K562 (cell line): ENCODE results near the gene TMEFF2. TPM values are rescaled to one million over a fixed set of nuclear protein-coding genes. Genes with fewer than 3 reads are reported as not detected.
A peak's percentile ranks its signal among the peaks of the same experiment; 100 is the strongest.

Experiments
- ATAC-seq: fragments of 200-7000 bp; cut with Tn5 transposase; 3 replicates; pipeline ENCODE4 v1.9.1; 2020; ENCODE audit warnings: moderate library complexity
- BruUV-seq: library from RNA; stranded (reverse); fragments of 400-500 nt; replicated peaks from 2 replicates; lab custom pipeline; 2021; lab: Mats Ljungman, UMichigan
- CTCF ChIA-PET: fragments of 300-600 bp; formaldehyde crosslinking; extraction: SDS; loops from one replicate; lab custom pipeline; 2021; ENCODE audit warnings: low intra/inter-chr PET ratio; lab: Yijun Ruan, JAX
- POLR2A ChIA-PET: fragments of 300-600, 350-650 bp; sonication (Branson Sonifier 250); formaldehyde crosslinking; extraction: SDS; loops from one replicate; lab custom pipeline; 2021; ENCODE audit warnings: antibody characterized with exemption, inconsistent platforms; lab: Yijun Ruan, JAX
- DNase-seq, 4 experiments: peaks; one replicate each; pipeline versions ENCODE4 v3.0.0 to v3.0.0-alpha.2; 2011 to 2018; ENCODE audit warnings: low spot score in 3 of 4, mixed read lengths in 3 of 4; ENCODE audit errors: extremely low read depth in 1 of 4
- FAIRE-seq: peaks from 2 replicates; lab custom pipeline; 2011; peaks lifted over from hg19 to GRCh38; lab: Jason Lieb, UNC
- H2AFZ ChIP-seq: 2 replicates; pipeline ENCODE4 v1.6.0; 2011; ENCODE audit warnings: low read depth, low read length, control low read depth, inconsistent platforms
- H3K27ac ChIP-seq: fragments of 200-600 bp; 3 replicates; pipeline ENCODE4 v1.8.0; 2011; ENCODE audit warnings: low read depth, mild to moderate bottlenecking, control low read depth, inconsistent platforms, low read length, moderate library complexity, mixed read lengths; ENCODE audit errors: extremely low read depth
- H3K27me3 ChIP-seq, 2 experiments: fragments of 300-600 bp in 1 of 2; 2 replicates in 1 of 2; 3 replicates in 1 of 2; pipeline versions ENCODE4 v1.6.0 to v1.8.0; 2011; ENCODE audit warnings: inconsistent platforms in 2 of 2, low read length in 2 of 2, mild to moderate bottlenecking in 1 of 2, mixed read lengths in 1 of 2, moderate library complexity in 1 of 2; ENCODE audit not compliant: control insufficient read depth in 2 of 2, insufficient read depth in 2 of 2
- H3K36me3 ChIP-seq: fragments of 300-600 bp; 3 replicates; pipeline ENCODE4 v1.8.0; 2011; ENCODE audit warnings: mild to moderate bottlenecking, low read length, inconsistent platforms; ENCODE audit not compliant: control insufficient read depth, insufficient read depth
- H3K4me1 ChIP-seq, 2 experiments: fragments of 200-600 bp in 1 of 2; replicated peaks in 1 of 2; 2 replicates in 1 of 2; 3 replicates in 1 of 2; pipeline versions ENCODE4 v1.5.1 to v1.8.0; 2011; ENCODE audit warnings: inconsistent platforms in 2 of 2, low read length in 2 of 2, mild to moderate bottlenecking in 1 of 2, mixed read lengths in 1 of 2, moderate library complexity in 1 of 2; ENCODE audit not compliant: control insufficient read depth in 2 of 2, insufficient read depth in 2 of 2
- H3K4me2 ChIP-seq: 2 replicates; pipeline ENCODE4 v1.6.1; 2011; ENCODE audit warnings: low read length, control low read depth, inconsistent platforms, mixed read lengths; ENCODE audit not compliant: insufficient read depth
- H3K4me3 ChIP-seq: fragments of 200-600 bp; sonication (generic), shearing (Covaris generic); 2 replicates; pipeline ENCODE4 v1.5.1; 2016; ENCODE audit warnings: control low read depth, inconsistent platforms
- H3K79me2 ChIP-seq: fragments of 200-600 bp; 3 replicates; pipeline ENCODE4 v1.8.0; 2011; ENCODE audit warnings: low read length, inconsistent platforms; ENCODE audit not compliant: control insufficient read depth, insufficient read depth
- H3K9ac ChIP-seq, 2 experiments: 2 replicates each; pipeline versions ENCODE4 v1.6.0 to v1.6.1; 2011; ENCODE audit warnings: low read depth in 2 of 2, low read length in 2 of 2, control low read depth in 1 of 2, inconsistent platforms in 1 of 2, mild to moderate bottlenecking in 1 of 2, mixed read lengths in 1 of 2; ENCODE audit not compliant: insufficient read depth in 1 of 2
- H3K9me1 ChIP-seq: one replicate; pipeline ENCODE4 v1.6.0; 2011; ENCODE audit warnings: inconsistent platforms, mild to moderate bottlenecking, low read length, moderate library complexity; ENCODE audit not compliant: control insufficient read depth, insufficient read depth
- H3K9me3 ChIP-seq: replicated peaks from 2 replicates; pipeline ENCODE4 v1.5.1; 2011; ENCODE audit warnings: low read depth, low read length, inconsistent platforms; ENCODE audit not compliant: control insufficient read depth, insufficient read depth
- H4K20me1 ChIP-seq: replicated peaks from 2 replicates; pipeline ENCODE4 v1.6.1; 2011; ENCODE audit warnings: low read length, inconsistent platforms, mixed read lengths; ENCODE audit not compliant: control insufficient read depth, insufficient read depth
- ATF2 ChIP-seq: sonication (generic); formaldehyde crosslinking; IDR thresholded peaks from 2 replicates; pipeline ENCODE4 v1.8.1; 2022; ENCODE audit warnings: missing genetic modification reagents
- CBFA2T3 ChIP-seq: fragments of 450-650 bp; IDR thresholded peaks from 2 replicates; pipeline ENCODE4 v1.6.1; 2017
- CTCF ChIP-seq, 3 experiments: IDR thresholded peaks in 2 of 3; conservative IDR thresholded peaks in 1 of 3; 2 replicates each; pipeline ENCODE4 v1.5.1; 2011 to 2012; ENCODE audit warnings: low read length in 3 of 3, mild to moderate bottlenecking in 3 of 3, control low read depth in 2 of 3, improper control_type of control experiment in 1 of 3, inconsistent platforms in 1 of 3, low read depth in 1 of 3, mixed read lengths in 1 of 3, moderate library complexity in 1 of 3; ENCODE audit not compliant: insufficient read depth in 2 of 3
- EWSR1 ChIP-seq: fragments of 450-650 bp; IDR thresholded peaks from 2 replicates; pipeline ENCODE4 v1.6.1; 2018; ENCODE audit warnings: borderline replicate concordance, mild to moderate bottlenecking, low read depth, moderate library complexity; ENCODE audit not compliant: partially characterized antibody
- RREB1 ChIP-seq: fragments of 250-450 bp; sonication (Bioruptor Pico); IDR thresholded peaks from 2 replicates; pipeline ENCODE4 v1.4.0; 2020
- SIRT6 ChIP-seq: IDR thresholded peaks from one replicate; pipeline ENCODE4 v1.6.1; 2012; ENCODE audit warnings: low read depth, mild to moderate bottlenecking, control low read depth, inconsistent platforms, low read length, moderate library complexity
- TCFL5 ChIP-seq: fragments of 250-450 bp; sonication (Bioruptor Pico); conservative IDR thresholded peaks from 2 replicates; pipeline ENCODE4 v1.6.1; 2021; ENCODE audit warnings: mild to moderate bottlenecking, moderate library complexity, matching md5 sums
- ZBTB9 ChIP-seq: fragments of 450-650 bp; formaldehyde crosslinking; IDR thresholded peaks from 2 replicates; pipeline ENCODE4 v1.4.0; 2020; ENCODE audit warnings: mild to moderate bottlenecking, moderate library complexity
- ZNF239 ChIP-seq: fragments of 250-450 bp; sonication (Bioruptor Pico); IDR thresholded peaks from 2 replicates; pipeline ENCODE4 v1.4.0; 2020; ENCODE audit warnings: mild to moderate bottlenecking
- ZNF354B ChIP-seq: fragments of 250-450 bp; sonication (Bioruptor Pico); IDR thresholded peaks from 2 replicates; pipeline ENCODE4 v1.4.0; 2020
- ZNF507 ChIP-seq: conservative IDR thresholded peaks from 2 replicates; pipeline ENCODE4 v1.6.1; 2017; ENCODE audit warnings: missing genetic modification characterization, missing compliant biosample characterization
- ZNF586 ChIP-seq: fragments of 450-650 bp; formaldehyde crosslinking; conservative IDR thresholded peaks from 2 replicates; pipeline ENCODE4 v1.4.0; 2020; ENCODE audit warnings: mild to moderate bottlenecking, moderate library complexity
- WGBS: fragments of 100-300 bp; shearing (Covaris generic); methylation state at CpG from one replicate; pipeline ENCODE4 v1.1.6; 2016; ENCODE audit warnings: low coverage, mixed read lengths; ENCODE audit not compliant: insufficient coverage; ENCODE audit errors: missing lambda C conversion rate; 5-methylcytosine and 5-hydroxymethylcytosine counted together
- in situ Hi-C: fragments of 300-500 bp; cut with MboI; formaldehyde crosslinking; loops from 4 replicates; pipeline ENCODE4 v1.15.0; 2018; ENCODE audit warnings: inconsistent platforms, mixed read lengths
- intact Hi-C: fragments of 100-400 bp; cut with micrococcal nuclease; formaldehyde crosslinking; loops from 2 replicates; pipeline ENCODE4 v1.14.2; 2022
- polyA plus RNA-seq, 8 experiments: library from polyadenylated mRNA; depleted of rRNA in 4 of 8; stranded (reverse) in 5 of 8; unstranded in 3 of 8; fragments of >200 nt; fragmentation: Nextera tagmentation in 2 of 8; fragmentation: Illumina TruSeq in 1 of 8; extraction: Ambion mirVana in 2 of 8; extraction: Trizol in 1 of 8; gene quantifications; 2 replicates each; pipeline versions ENCODE4 v1.2.1 to v1.2.3, GENCODE V29; 2011 to 2014; ENCODE audit warnings: inconsistent platforms in 1 of 8, missing spikeins in 1 of 8
- total RNA-seq, 7 experiments: library from RNA; depleted of rRNA in 6 of 7; stranded (reverse); fragments of >200 nt in 6 of 7; fragmentation: Illumina TruSeq in 2 of 7; extraction: Trizol in 2 of 7; gene quantifications; 2 replicates each; pipeline versions ENCODE4 v1.2.1 to v1.2.3, GENCODE V29; 2011 to 2021; ENCODE audit warnings: low replicate concordance in 1 of 7

Gene TMEFF2
- total and polyA plus RNA-seq, 9 of the 15 experiments (the other 6 are each of a cell fraction or from before 2014, with no cell fraction given): 1.4 TPM; not detected in 8

- Histone ChIP-seq H2AFZ (no peak overlapping the region), H3K27me3 (no peaks in the 10 kb centered on the region), H3K9ac (no peak overlapping the region), H3K36me3 (no peaks in the 10 kb centered on the region), H3K79me2 (no peaks in the 10 kb centered on the region), H4K20me1 (no peaks in the 10 kb centered on the region), H3K4me1 (no peaks in the 10 kb centered on the region; a peak in 1 of 5 replicates), H3K9me1 (no peaks in the 10 kb centered on the region), H3K27ac (no peak overlapping the region), H3K4me2 (no peak overlapping the region), H3K9me3 (no peaks in the 10 kb centered on the region), H3K4me3 (no peak overlapping the region)
- in situ Hi-C loops (no loop called here), intact Hi-C loops (loop anchor here (10.0 kb wide), 1 partner anchor 164 kb away; no protein-coding TSS in a partner anchor)
- BruUV-seq: no TSS peak
- 17% methylated on average over 2 of the region's 2 CpGs for WGBS
- DNase-seq (peak; percentile 27 to 69 (median 54)), ATAC-seq (peak; percentile 99), FAIRE-seq (peak; percentile 88)
- ChIA-PET CTCF (no interaction called here), POLR2A (no interaction called here)
- TF ChIP-seq ATF2 (CRISPR knock-in tag) (no peak), ZBTB9 (no peak), SIRT6 (no peak), TCFL5 (CRISPR knock-in tag) (no peak), ZNF586 (CRISPR knock-in tag) (no peak), ZNF239 (CRISPR knock-in tag) (no peak), ZNF507 (tag) (no peak), RREB1 (CRISPR knock-in tag) (no peak), CBFA2T3 (no peak), ZNF354B (CRISPR knock-in tag) (no peak), CTCF (IDR thresholded peaks at IDR 0.05 in 2 of 3, conservative IDR thresholded peaks at IDR 0.05 in 1 of 3; ENCODE audit: insufficient read depth in 2 of 3, low read depth in 1 of 3, low read length in 3 of 3) (peak; percentile 55 to 62 (median 57)), EWSR1 (no peak)
Observed at GRCh38 chr2:192029089-192029488, 165.6 kb downstream of the TMEFF2 start.
